Dendritic cell treated with granulocyte-macrophage colony-stimulating factor and Interleukin-4, amounts not matched to agents 40 ng/mL and 50 ng/mL, for 4 days (primary cell): ENCODE data around the gene CCDC18.
"Not testable (repeated sequence)": the region's sequence is repeated elsewhere in the genome, so short reads cannot be mapped to it uniquely, and the experiment has no call there.

Experiments used
- H3K27ac Mint-ChIP-seq: one replicate; pipeline ENCODE4 v1.8.0; 2022; ENCODE audit warnings: mild to moderate bottlenecking, mixed read lengths
- H3K27me3 Mint-ChIP-seq: one replicate; pipeline ENCODE4 v1.8.0; 2022; ENCODE audit warnings: mild to moderate bottlenecking, mixed read lengths
- H3K36me3 Mint-ChIP-seq: one replicate; pipeline ENCODE4 v1.8.0; 2022; ENCODE audit warnings: low read depth, mixed read lengths
- H3K4me1 Mint-ChIP-seq: one replicate; pipeline ENCODE4 v1.8.0; 2022; ENCODE audit warnings: low read depth, mixed read lengths
- H3K4me3 Mint-ChIP-seq: one replicate; pipeline ENCODE4 v1.8.0; 2022; ENCODE audit warnings: mild to moderate bottlenecking, moderate library complexity, mixed read lengths
- H3K9me3 Mint-ChIP-seq: one replicate; pipeline ENCODE4 v1.8.0; 2022; ENCODE audit warnings: mixed read lengths
- intact Hi-C: fragments of 100-400 bp; cut with micrococcal nuclease; formaldehyde crosslinking; loops from one replicate; pipeline ENCODE4 v1.15.0; 2022

Gene CCDC18

GRCh38 chr1:93237021-93237420 lies 56.5 kb downstream of the CCDC18 start:
- Mint-ChIP-seq H3K36me3 (peaks cover 73% of the 10 kb centered on the region), H3K27ac (no peak overlapping the region), H3K9me3 (peaks cover 4% of the 10 kb centered on the region), H3K27me3 (no peaks in the 10 kb centered on the region), H3K4me1 (peaks cover 10% of the 10 kb centered on the region), H3K4me3 (no peak overlapping the region)
- intact Hi-C loops, result no loop called here

GRCh38 chr1:93238425-93238824 lies 57.9 kb downstream of the CCDC18 start:
- Mint-ChIP-seq H3K36me3 (peaks cover 74% of the 10 kb centered on the region), H3K4me1 (peaks cover 10% of the 10 kb centered on the region), H3K27me3 (no peaks in the 10 kb centered on the region), H3K4me3 (no peak overlapping the region), H3K9me3 (peaks cover 18% of the 10 kb centered on the region), H3K27ac (no peak overlapping the region)
- intact Hi-C loops, result no loop called here

DNA sequence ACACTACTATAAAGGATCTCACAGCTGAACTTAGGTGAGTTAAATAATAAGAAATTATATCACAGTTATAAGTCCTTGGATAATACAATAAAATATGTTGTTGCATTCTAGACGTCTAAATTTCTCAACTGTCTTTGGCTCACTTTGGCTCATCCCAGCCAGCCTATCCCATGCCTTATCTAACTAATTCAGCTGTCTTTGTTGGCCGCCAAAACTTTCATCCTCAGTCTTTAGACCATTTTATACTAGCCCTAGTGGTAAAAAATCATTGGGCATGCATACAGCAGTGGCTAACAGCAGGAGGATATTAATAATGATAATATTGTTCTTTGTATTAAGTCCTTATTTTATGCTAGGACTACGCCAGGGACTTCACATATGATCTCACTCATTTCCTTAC lies 59.3 kb downstream of the CCDC18 start:
- no peaks in the 10 kb centered on the region for H3K27me3 Mint-ChIP-seq

DNA sequence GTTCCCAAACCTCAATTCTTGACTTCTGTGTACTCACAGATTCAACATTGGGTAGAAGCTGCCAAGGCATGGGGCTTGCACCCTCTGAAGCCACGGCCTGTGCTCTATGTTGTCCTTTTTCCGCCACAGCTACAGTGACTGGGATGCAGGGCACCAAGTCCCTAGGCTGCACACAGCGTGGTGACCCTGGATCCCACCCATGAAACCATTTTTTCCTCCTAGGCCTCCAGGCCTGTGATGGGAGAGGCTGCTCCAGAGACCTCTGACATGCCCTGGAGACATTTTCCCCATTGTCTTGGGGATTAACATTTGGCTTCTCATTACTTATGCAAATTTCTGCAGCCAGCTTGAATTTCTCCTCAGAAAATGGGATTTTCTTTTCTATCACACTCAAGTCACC lies 62.7 kb downstream of the CCDC18 start:
- H3K4me1 Mint-ChIP-seq, H3K4me3 Mint-ChIP-seq, H3K27me3 Mint-ChIP-seq, intact Hi-C loops, H3K27ac Mint-ChIP-seq: not testable (repeated sequence)
- Mint-ChIP-seq H3K9me3 (peaks cover 22% of the 10 kb centered on the region), H3K36me3 (peaks cover 72% of the 10 kb centered on the region)

More for the DNA sequence above, 59.3 kb downstream of the CCDC18 start:
- H3K27ac Mint-ChIP-seq, result no peak overlapping the region
- no peak overlapping the region for H3K4me3 Mint-ChIP-seq
- intact Hi-C loops, result no loop called here
- peaks cover 22% of the 10 kb centered on the region for H3K9me3 Mint-ChIP-seq
- peaks cover 10% of the 10 kb centered on the region for H3K4me1 Mint-ChIP-seq
- peaks cover 71% of the 10 kb centered on the region for H3K36me3 Mint-ChIP-seq

DNA sequence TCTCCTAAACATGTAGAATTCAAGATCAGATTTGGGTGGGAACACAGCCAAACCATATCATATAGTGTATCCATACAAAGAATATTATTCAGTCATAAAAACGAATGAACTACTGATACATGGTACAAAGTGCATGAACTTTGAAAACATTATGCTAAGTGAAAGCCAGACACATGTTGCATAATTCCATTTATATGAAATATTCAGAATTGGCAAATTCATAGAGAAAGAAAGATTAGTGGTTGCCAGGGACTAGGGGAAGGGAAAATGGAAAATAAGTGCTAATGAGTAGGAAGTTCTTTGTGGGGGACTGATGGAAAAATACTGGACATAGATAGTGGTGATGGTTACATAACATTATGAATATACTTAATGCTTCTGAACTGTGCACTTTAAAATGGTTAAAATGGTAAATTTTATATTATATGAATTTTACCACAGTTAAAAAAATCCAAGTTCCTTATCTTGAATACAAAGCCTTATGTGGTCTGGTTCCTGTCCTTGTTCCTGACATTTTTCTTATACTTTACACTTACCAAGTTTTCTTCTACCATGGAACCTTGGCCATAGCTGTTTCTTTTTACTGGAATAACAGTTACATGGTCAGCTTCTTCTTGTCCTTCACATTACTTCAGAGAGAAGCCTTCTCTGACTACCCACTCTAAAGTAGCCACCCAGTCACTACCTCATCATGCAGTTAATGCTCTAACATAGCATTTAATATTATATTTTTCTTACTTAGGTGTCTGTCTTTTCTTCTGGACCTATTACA lies 64.0 kb downstream of the CCDC18 start:
- Mint-ChIP-seq H3K4me3 (no peak overlapping the region), H3K27ac (no peak overlapping the region), H3K4me1 (no peaks in the 10 kb centered on the region), H3K36me3 (peaks cover 80% of the 10 kb centered on the region), H3K27me3 (no peaks in the 10 kb centered on the region), H3K9me3 (peaks cover 22% of the 10 kb centered on the region)
- intact Hi-C loops, result no loop called here

DNA sequence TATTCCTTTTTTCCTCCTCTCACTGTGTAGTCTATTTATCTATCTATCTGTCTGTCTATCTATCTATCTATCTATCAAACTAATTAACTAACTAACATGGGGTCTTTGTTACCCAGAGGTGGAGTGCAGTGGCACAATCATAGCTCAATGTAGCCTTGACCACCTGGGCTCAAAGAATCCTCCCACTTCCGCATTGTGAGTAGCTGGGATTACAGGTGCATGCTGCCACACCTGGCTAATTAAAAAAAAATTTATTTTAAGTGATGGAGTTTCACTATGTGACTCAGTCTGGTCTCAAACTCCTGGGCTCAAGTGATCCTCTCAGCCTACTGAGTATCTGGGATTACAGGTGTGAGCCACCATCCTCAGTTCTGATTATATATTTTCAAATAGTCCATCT lies 71.4 kb downstream of the CCDC18 start:
- Mint-ChIP-seq H3K4me3 (no peak overlapping the region), H3K36me3 (peaks cover 54% of the 10 kb centered on the region), H3K9me3 (no peaks in the 10 kb centered on the region), H3K4me1 (peaks cover 13% of the 10 kb centered on the region), H3K27me3 (no peaks in the 10 kb centered on the region), H3K27ac (no peak overlapping the region)
- intact Hi-C loops, result loop anchor here (10.0 kb wide), 1 partner anchor 47 kb away; no protein-coding TSS in a partner anchor

GRCh38 chr1:93252598-93252997 lies 72.1 kb downstream of the CCDC18 start:
- Mint-ChIP-seq H3K9me3 (no peaks in the 10 kb centered on the region), H3K36me3 (peaks cover 47% of the 10 kb centered on the region), H3K4me3 (no peak overlapping the region), H3K27ac (no peak overlapping the region), H3K4me1 (peaks cover 13% of the 10 kb centered on the region), H3K27me3 (no peaks in the 10 kb centered on the region)
- intact Hi-C loops, result loop anchor here (10.0 kb wide), 1 partner anchor 48 kb away; no protein-coding TSS in a partner anchor

- intact Hi-C loops, result loop anchor here (10.0 kb wide), 1 partner anchor 49 kb away; no protein-coding TSS in a partner anchor
- Mint-ChIP-seq H3K9me3 (no peaks in the 10 kb centered on the region), H3K27ac (no peak overlapping the region), H3K27me3 (no peaks in the 10 kb centered on the region), H3K36me3 (peaks cover 40% of the 10 kb centered on the region), H3K4me1 (peaks cover 13% of the 10 kb centered on the region), H3K4me3 (no peak overlapping the region)
These were observed 73.0 kb downstream of the CCDC18 start for GRCh38 chr1:93253516-93253915.

DNA sequence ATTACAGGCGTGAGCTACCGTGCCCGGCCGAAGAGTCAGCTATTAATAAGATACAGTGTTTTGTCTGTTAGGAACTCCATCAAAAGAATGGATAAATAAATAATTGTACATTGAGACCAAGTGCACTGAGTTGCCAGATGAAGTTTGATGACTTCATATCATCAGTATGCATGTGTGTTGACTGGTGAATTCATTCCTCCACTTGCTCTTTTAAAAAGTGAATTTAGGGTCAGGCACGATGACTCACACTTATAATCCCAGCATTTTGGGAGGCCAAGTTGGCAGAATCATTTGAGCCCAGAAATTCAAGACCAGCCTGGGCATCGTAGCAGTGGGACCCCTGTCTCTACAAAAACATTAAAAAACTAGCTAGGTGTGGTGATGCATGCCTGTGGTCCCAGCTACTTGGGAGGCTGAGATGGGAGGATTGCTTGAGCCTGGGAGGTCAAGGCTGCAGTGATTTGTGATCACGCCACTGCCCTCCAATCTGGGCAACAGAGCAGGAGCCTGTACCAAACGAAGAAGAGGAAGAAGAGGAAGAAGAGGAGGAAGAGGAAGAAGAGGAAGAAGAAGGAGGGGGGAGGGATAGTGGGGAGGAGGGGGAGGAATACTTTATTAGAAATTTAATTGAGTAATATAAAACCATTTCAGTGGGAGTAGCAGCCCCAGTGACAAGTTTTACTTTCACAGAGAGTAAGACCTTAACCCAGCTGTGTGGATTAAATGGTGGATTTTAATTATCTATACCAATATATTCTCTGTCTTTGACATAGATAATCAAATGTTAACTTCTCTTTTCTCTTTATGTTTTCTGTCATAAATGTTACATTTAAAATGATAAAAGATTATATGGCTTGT lies 74.9 kb downstream of the CCDC18 start:
- peaks cover 30% of the 10 kb centered on the region for H3K36me3 Mint-ChIP-seq
- H3K27me3 Mint-ChIP-seq, result no peaks in the 10 kb centered on the region
- no peak overlapping the region for H3K4me3 Mint-ChIP-seq
- H3K4me1 Mint-ChIP-seq, result peaks cover 13% of the 10 kb centered on the region
- H3K27ac Mint-ChIP-seq, result no peak overlapping the region
- intact Hi-C loops, result loop anchor here (10.0 kb wide), 1 partner anchor 51 kb away; no protein-coding TSS in a partner anchor
- no peaks in the 10 kb centered on the region for H3K9me3 Mint-ChIP-seq

DNA sequence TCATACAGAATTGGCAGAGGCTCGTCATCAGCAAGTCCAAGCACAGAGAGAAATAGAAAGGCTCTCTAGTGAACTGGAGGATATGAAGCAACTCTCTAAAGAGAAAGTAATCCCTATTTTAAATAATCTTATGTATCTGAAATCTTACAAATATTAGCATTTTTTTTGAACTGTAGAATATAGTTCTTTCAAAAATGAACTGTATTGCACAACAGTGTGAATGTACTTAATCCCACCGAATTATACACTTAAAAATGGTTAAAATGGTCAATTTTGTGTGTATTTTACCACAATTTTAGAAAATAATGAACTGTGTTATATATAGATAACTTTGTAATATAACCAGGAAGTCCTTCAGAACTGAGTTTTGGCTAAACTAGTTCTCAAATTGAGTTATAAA lies 75.9 kb downstream of the CCDC18 start:
- Mint-ChIP-seq H3K27me3 (no peaks in the 10 kb centered on the region), H3K27ac (no peak overlapping the region), H3K9me3 (peaks cover 1% of the 10 kb centered on the region), H3K4me1 (peaks cover 12% of the 10 kb centered on the region), H3K4me3 (no peak overlapping the region), H3K36me3 (peaks cover 38% of the 10 kb centered on the region)
- intact Hi-C loops, result loop anchor here (10.0 kb wide), 1 partner anchor 52 kb away; no protein-coding TSS in a partner anchor

- Mint-ChIP-seq H3K9me3 (peaks cover 16% of the 10 kb centered on the region), H3K4me3 (no peak overlapping the region), H3K36me3 (peaks cover 42% of the 10 kb centered on the region), H3K27ac (no peak overlapping the region), H3K4me1 (peaks cover 6% of the 10 kb centered on the region), H3K27me3 (no peaks in the 10 kb centered on the region)
- intact Hi-C loops, result loop anchor here (10.0 kb wide), 1 partner anchor 53 kb away; no protein-coding TSS in a partner anchor
These were observed 77.4 kb downstream of the CCDC18 start for GRCh38 chr1:93257889-93258288.

DNA sequence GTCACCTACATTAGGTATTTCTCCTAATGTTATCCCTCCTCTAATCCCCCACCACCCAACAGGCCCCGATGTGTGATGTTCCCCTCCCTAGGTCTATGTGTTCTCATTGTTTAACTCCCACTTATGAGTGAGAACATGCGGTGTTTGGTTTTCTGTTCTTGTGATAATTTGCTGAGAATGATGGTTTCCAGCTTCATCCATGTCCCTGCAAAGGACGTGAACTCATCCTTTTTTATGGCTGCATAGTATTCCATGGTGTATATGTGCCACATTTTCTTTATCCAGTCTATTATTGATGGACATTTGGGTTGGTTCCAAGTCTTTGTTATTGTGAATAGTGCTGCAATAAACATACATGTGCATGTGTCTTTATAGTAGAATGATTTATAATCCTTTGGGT lies 80.2 kb downstream of the CCDC18 start:
- peaks cover 52% of the 10 kb centered on the region for H3K36me3 Mint-ChIP-seq
- H3K4me1 Mint-ChIP-seq, intact Hi-C loops, H3K27me3 Mint-ChIP-seq, H3K4me3 Mint-ChIP-seq, H3K27ac Mint-ChIP-seq: not testable (repeated sequence)
- peaks cover 31% of the 10 kb centered on the region for H3K9me3 Mint-ChIP-seq

- no peaks in the 10 kb centered on the region for H3K27me3 Mint-ChIP-seq
- H3K9me3 Mint-ChIP-seq, result peaks cover 40% of the 10 kb centered on the region
- H3K27ac Mint-ChIP-seq, result no peak overlapping the region
- H3K4me1 Mint-ChIP-seq, result no peaks in the 10 kb centered on the region
- peaks cover 66% of the 10 kb centered on the region for H3K36me3 Mint-ChIP-seq
- H3K4me3 Mint-ChIP-seq, result no peak overlapping the region
- intact Hi-C loops, result no loop called here
These were observed 82.1 kb downstream of the CCDC18 start for GRCh38 chr1:93262645-93263044.

DNA sequence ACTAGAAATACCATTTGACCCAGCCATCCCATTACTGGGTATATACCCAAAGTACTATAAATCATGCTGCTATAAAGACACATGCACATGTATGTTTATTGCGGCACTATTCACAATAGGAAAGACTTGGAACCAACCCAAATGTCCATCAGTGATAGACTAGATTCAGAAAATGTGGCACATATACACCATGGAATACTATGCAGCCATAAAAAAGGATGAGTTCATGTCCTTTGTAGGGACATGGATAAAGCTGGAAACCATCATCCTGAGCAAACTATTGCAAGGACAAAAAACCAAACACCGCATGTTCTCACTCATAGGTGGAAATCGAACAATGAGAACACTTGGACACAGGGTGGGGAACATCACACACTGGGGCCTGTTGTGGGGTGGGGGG lies 88.4 kb downstream of the CCDC18 start:
- peaks cover 24% of the 10 kb centered on the region for H3K9me3 Mint-ChIP-seq
- H3K27me3 Mint-ChIP-seq, H3K27ac Mint-ChIP-seq, H3K4me3 Mint-ChIP-seq, H3K4me1 Mint-ChIP-seq, intact Hi-C loops: not testable (repeated sequence)
- peaks cover 52% of the 10 kb centered on the region for H3K36me3 Mint-ChIP-seq
